Ishikawa (cell line): ENCODE data around the gene TUBB1.

Source experiments
- REST ChIP-seq: IDR thresholded peaks from 2 replicates; pipeline ENCODE4 v1.6.1; 2012; ENCODE audit warnings: low read depth, mild to moderate bottlenecking
- YY1 ChIP-seq: IDR thresholded peaks from 2 replicates; pipeline ENCODE4 v1.6.1; 2012; ENCODE audit warnings: low read depth

DNA sequence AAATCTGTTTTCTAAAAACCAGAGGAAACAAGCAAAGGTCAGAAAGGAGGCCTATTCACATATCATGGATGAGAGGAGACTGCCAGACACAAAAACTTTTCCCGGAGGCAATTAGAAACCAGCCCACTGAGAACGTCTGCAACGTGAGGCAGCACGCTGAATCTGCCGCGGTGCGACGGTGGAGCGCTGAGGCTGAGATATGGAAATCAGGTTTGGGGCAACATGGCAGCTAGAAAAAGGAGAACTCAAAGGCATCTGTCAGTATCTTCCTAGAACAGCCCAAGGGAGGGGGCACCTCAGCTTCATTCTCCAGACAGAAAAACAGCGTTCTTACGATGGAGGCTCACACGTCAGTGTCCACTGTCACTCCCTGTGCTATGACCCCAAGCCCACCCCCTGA, 18.2 kb downstream of the TUBB1 start:
- no peak for TF ChIP-seq YY1
- TF ChIP-seq REST = no peak
